NCI-H187 treated with DMSO at 0.1 percent for 48 hours (cell line): ENCODE results near the gene NR1D1.
A peak's percentile ranks its signal among the peaks of the same experiment; 100 is the strongest.
"Not testable (repeated sequence)": the region's sequence is repeated elsewhere in the genome, so short reads cannot be mapped to it uniquely, and the experiment has no call there.

ENCODE experiments used
- DNase-seq: peaks from one replicate; lab custom pipeline; 2025; lab: John Stamatoyannopoulos, UW

Gene NR1D1

GRCh38 chr17:40100419-40100668 lies at the start of gene NR1D1:
TSS of gene NR1D1 (minus strand) at chr17:40100589. CDS start at chr17:40100094, 495 bp downstream.
- DNase-seq: no peak

DNA sequence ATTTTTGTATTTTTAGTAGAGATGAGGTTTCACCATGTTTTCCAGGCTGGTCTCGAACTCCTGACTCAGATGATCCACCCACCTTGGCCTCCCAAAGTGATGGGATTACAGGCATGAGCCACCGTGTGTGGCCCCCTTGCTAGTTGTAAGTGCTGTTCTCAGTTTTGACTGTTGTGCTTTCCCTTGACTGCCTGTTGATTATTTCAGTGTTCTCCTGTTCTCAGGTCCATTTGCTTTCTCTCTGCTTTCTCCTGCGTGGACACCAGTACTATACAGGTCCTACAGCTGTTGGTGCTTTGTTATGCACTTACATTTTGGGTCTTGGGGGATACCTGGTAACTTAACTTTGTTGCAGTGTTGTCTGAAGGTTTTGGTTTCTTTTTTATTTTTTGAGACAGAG lies 48.1 kb upstream of the NR1D1 start:
- no peak for DNase-seq

DNA sequence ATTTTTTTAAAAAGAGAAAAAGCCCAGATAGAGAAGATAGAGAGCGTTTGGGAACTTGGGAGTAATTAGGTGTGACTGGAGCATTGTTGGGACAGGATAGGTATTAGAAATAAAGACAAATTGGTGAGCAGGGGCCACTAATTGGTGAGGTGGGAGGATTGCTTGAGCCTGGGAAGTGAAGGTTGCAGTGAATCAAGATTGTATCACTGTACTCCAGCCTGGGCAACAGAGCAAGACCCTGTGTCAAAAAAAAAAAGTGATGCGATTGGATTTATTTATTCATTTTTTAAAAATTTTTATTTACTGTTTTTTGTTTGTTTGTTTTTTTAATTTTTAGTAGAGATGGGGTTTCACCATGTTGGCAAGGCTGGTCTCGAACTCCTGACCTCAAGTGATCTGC lies 45.1 kb upstream of the NR1D1 start:
- no peak for DNase-seq

DNA sequence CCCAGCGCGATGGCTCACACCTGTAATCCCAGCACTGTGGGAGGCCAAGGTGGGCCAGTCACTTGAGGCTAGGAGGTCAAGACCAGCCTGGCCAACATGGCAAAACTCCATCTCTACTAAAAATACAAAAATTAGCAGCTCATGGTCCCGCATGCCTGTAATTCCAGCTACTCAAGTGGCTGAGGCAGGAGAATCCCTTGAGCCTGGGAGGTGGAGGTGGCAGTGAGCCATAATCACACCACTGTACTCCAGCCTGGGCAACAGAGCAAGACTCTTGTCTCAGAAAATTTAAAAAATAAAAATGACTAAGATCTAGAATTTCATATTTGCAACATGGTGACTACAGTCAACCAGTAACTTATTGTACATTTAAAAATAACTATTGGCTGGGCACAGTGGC lies 42.8 kb upstream of the NR1D1 start:
- DNase-seq: not testable (repeated sequence)

DNA sequence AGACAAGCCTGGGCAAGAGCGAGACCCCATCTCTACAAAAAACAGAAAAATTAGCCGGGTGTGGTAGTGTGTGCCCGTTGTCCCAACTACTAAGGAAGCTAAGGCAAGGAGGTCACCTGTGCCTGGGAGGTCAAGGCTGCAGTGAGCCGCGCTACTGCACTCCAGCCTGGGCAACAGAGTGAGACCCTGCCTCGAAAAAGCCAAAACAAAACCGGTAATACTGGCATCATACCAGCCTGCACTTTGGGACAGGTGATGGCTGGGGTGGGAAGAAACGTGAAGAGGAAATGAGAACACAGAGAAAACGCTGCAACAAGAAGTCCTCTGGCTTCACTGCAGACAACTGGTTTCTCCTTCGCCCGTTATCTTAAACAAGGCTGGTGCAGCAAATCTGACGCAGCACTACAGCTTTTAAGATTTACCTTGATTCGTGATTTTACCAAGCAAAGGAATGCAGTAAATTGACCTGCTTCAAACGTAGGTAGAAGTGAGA lies 39.2 kb upstream of the NR1D1 start:
- DNase-seq: no peak

DNA sequence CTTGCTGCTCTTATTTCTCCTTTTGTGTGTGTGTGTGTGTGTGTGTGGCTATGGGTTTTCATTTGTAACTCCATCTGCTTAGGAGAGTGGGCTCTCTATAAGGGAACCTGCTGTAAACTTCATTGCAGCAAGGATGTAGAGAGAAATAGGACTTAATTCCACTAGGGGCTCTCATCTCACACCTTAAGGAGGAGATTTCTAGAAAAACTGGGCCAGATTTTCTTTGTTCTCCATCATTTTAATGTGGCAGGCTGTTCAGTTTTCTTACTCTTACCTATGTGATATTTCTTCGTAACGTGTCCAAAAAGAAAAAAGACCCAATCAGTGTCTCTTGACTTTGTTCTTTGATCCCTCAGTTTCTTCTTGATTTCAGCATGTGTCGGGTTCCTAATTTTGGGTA lies 35.4 kb upstream of the NR1D1 start:
- DNase-seq: no peak

GRCh38 chr17:40134184-40134583 lies 33.8 kb upstream of the NR1D1 start:
- DNase-seq: no peak

GRCh38 chr17:40130352-40131042 lies 30.1 kb upstream of the NR1D1 start:
- no peak for DNase-seq

GRCh38 chr17:40129498-40129897 lies 29.1 kb upstream of the NR1D1 start:
- DNase-seq: no peak

GRCh38 chr17:40124279-40125141 lies 24.1 kb upstream of the NR1D1 start:
- DNase-seq: no peak

GRCh38 chr17:40123811-40124114 lies 23.4 kb upstream of the NR1D1 start:
- no peak for DNase-seq

GRCh38 chr17:40122999-40123810 lies 22.8 kb upstream of the NR1D1 start:
- DNase-seq: peak; percentile 38

DNA sequence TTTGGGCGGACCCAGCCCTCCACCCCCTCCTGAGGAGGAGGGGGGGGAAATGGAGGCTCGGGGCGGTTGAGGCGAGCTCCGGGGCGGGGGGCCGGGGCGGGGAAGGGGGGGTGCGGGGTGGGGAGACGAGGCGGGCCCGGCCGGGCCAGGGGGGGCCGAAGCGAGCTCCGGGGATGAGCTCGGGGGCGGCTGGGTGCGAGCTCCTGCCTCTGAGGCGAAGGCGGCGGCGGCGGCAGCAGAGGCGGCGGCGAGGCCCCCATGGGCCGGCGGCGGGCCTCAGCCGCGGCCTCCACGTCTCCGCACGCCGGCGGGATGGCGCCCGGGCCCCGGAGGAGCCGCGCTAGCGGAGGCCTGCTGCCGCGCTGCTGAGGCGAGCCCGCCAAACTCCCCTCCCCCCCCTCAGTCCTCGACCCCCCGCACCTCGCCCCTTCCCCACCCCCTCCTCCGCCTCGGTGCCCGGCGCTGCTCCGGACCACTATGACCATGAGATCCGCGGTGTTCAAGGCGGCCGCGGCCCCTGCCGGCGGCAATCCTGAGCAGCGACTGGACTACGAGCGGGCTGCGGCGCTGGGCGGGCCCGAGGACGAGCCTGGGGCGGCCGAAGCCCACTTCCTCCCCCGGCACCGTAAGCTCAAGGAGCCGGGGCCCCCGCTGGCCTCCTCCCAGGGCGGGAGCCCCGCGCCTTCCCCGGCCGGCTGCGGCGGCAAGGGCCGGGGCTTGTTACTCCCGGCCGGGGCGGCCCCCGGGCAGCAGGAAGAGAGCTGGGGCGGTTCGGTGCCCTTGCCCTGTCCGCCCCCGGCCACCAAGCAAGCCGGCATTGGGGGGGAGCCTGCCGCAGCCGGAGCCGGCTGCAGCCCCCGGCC lies 22.0 kb upstream of the NR1D1 start:
- DNase-seq: no peak

GRCh38 chr17:40121181-40122135 lies 21.1 kb upstream of the NR1D1 start, which contains the start of gene MSL1:
TSS of gene MSL1 (plus strand) at chr17:40121971. CDS start at chr17:40122613, 642 bp downstream.
- DNase-seq: peak; percentile 42

DNA sequence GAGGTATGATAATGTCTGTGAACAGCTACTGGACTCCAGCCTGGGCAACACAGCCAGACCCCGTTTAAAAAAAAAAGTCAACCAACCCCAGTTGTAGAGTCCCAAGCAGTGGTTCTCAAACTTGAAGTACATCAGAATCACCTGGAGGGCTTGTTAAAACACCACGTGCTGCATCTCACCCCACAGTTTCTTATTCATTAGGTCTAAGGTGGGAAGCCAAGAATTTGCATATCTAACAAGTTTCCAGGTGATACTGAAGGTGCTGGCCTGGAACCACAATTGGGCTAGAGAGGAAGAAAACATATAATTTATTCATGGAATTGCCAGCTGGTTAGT lies 14.7 kb upstream of the NR1D1 start:
- no peak for DNase-seq

DNA sequence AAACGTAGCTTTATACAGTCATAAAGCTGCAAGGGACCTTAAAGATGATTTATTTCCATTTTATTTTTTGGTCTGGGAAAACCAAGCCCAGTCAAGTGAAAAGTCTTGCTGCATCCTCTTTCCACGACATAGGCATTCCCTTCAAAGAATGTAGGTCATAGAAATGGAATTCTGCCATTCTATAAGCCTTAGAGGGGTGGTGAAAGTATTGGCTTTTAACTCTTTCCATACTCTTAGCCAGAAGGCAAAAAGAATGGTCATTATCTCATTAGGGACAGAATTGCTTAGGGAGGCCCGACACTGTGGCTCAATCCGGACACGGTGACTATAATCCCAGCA lies 13.5 kb upstream of the NR1D1 start:
- no peak for DNase-seq

GRCh38 chr17:40113110-40113906 lies 12.9 kb upstream of the NR1D1 start:
- peak; percentile 78 for DNase-seq

- DNase-seq: no peak
Observed at GRCh38 chr17:40112718-40113109, 12.3 kb upstream of the NR1D1 start.

DNA sequence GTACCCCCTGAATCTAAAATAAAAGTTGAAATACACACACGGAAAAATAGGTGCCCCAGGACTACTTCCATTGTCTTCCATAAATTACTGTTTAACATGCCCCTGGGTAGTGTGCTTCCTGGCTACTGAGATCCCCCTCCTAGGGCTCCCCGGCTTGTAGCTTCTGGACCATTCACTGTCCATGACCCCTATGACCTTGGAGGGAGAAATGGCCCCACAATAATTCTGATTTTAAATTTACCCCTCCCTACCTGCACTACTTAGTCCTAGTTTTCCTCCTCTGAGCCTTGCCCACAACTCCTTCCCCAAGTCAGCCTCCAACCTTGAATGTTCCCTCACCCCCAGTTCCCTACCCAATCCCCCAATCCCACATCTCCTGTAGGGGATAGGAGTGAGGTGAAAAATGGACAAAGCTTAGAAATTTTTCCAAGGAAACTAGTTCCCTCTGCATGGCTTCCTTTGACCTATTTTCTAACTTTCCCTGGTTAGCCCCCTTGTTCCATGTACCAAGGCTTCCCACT lies 11.9 kb upstream of the NR1D1 start:
- no peak for DNase-seq
